GM12891 (cell line): Measurements from ENCODE around the gene COX6A2.

Experiments
- PAX5 ChIP-seq: IDR thresholded peaks from 2 replicates; pipeline ENCODE4 v1.6.1; 2011; ENCODE audit warnings: low read length, moderate library complexity, mild to moderate bottlenecking; ENCODE audit not compliant: insufficient read depth, severe bottlenecking
- POLR2A ChIP-seq: IDR thresholded peaks from 2 replicates; pipeline ENCODE4 v1.6.1; 2011; ENCODE audit warnings: low read depth, low read length, control low read depth
- POLR2AphosphoS5 ChIP-seq: IDR thresholded peaks from 2 replicates; pipeline ENCODE4 v1.6.1; 2011; ENCODE audit warnings: low read depth, low read length, control low read depth

GRCh38 chr16:31473264-31473984, 45.3 kb upstream of the COX6A2 start:
- no peak for TF ChIP-seq POLR2AphosphoS5
- no peak for TF ChIP-seq POLR2A
- TF ChIP-seq PAX5, result no peak
